DMS153 (cell line): ENCODE measurements around the gene SPDYE17.
"Not testable (repeated sequence)": the region's sequence is repeated elsewhere in the genome, so short reads cannot be mapped to it uniquely, and the experiment has no call there.

ENCODE experiments used
- DNase-seq: peaks from one replicate; lab custom pipeline; 2025; lab: John Stamatoyannopoulos, UW

The SPDYE17 gene

GRCh38 chr7:76998764-76999450 lies 33.3 kb downstream of the SPDYE17 start:
- DNase-seq = not testable (repeated sequence)

- DNase-seq = no peak
Measured at GRCh38 chr7:76998285-76998589, 33.9 kb downstream of the SPDYE17 start.

- no peak for DNase-seq
Measured at GRCh38 chr7:76997381-76998284, 34.5 kb downstream of the SPDYE17 start.

- not testable (repeated sequence) for DNase-seq
Measured at GRCh38 chr7:76996932-76997331, 35.2 kb downstream of the SPDYE17 start.

GRCh38 chr7:76994286-76994685 lies 37.9 kb downstream of the SPDYE17 start:
- not testable (repeated sequence) for DNase-seq

- not testable (repeated sequence) for DNase-seq
Measured at GRCh38 chr7:76993831-76994230, 38.3 kb downstream of the SPDYE17 start.

GRCh38 chr7:76992871-76993270 lies 39.3 kb downstream of the SPDYE17 start:
- DNase-seq = not testable (repeated sequence)

GRCh38 chr7:76992204-76992603 lies 40.0 kb downstream of the SPDYE17 start:
- not testable (repeated sequence) for DNase-seq

GRCh38 chr7:76990202-76990601 lies 42.0 kb downstream of the SPDYE17 start:
- not testable (repeated sequence) for DNase-seq

- DNase-seq = not testable (repeated sequence)
Measured at GRCh38 chr7:76985924-76986717, 46.0 kb downstream of the SPDYE17 start.

- DNase-seq = not testable (repeated sequence)
Measured at GRCh38 chr7:76984784-76985136, 47.4 kb downstream of the SPDYE17 start.

- not testable (repeated sequence) for DNase-seq
Measured at GRCh38 chr7:76983937-76984783, 48.0 kb downstream of the SPDYE17 start.

GRCh38 chr7:76983333-76983732 lies 48.8 kb downstream of the SPDYE17 start:
- not testable (repeated sequence) for DNase-seq

- DNase-seq = not testable (repeated sequence)
Measured at GRCh38 chr7:76982501-76982900, 49.7 kb downstream of the SPDYE17 start.

- not testable (repeated sequence) for DNase-seq
Measured at GRCh38 chr7:76981187-76981970, 50.8 kb downstream of the SPDYE17 start.

GRCh38 chr7:76980576-76980975 lies 51.6 kb downstream of the SPDYE17 start:
- not testable (repeated sequence) for DNase-seq

GRCh38 chr7:76977761-76978367 lies 54.3 kb downstream of the SPDYE17 start:
- not testable (repeated sequence) for DNase-seq

- DNase-seq = not testable (repeated sequence)
Measured at GRCh38 chr7:76974793-76975579, 57.2 kb downstream of the SPDYE17 start.

GRCh38 chr7:76974336-76974735 lies 57.8 kb downstream of the SPDYE17 start:
- not testable (repeated sequence) for DNase-seq
